ENCODE results near the gene HTR1D.

- TF ChIP-seq, protein P1, sequence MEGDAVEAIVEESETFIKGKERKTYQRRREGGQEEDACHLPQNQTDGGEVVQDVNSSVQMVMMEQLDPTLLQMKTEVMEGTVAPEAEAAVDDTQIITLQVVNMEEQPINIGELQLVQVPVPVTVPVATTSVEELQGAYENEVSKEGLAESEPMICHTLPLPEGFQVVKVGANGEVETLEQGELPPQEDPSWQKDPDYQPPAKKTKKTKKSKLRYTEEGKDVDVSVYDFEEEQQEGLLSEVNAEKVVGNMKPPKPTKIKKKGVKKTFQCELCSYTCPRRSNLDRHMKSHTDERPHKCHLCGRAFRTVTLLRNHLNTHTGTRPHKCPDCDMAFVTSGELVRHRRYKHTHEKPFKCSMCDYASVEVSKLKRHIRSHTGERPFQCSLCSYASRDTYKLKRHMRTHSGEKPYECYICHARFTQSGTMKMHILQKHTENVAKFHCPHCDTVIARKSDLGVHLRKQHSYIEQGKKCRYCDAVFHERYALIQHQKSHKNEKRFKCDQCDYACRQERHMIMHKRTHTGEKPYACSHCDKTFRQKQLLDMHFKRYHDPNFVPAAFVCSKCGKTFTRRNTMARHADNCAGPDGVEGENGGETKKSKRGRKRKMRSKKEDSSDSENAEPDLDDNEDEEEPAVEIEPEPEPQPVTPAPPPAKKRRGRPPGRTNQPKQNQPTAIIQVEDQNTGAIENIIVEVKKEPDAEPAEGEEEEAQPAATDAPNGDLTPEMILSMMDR (conservative IDR thresholded peaks at IDR 0.05; ENCODE audit: low read length), result no peak
- TF ChIP-seq EZH2phosphoT487 (IDR thresholded peaks at IDR 0.05; ENCODE audit: borderline replicate concordance), result no peak
These were observed 21.3 kb upstream of the HTR1D start for GRCh38 chr1:23238565-23238964.

All from Loucy (cell line).